HCT116 (cell line): ENCODE measurements around the gene GIMAP8. TPM values are rescaled to one million over a fixed set of nuclear protein-coding genes. Genes with fewer than 3 reads are reported as not detected.
"Not testable (repeated sequence)": the region's sequence is repeated elsewhere in the genome, so short reads cannot be mapped to it uniquely, and the experiment has no call there.

Experiments used
- ATAC-seq: fragments of 200-7000 bp; cut with Tn5 transposase; 2 replicates; pipeline ENCODE4 v1.9.1; 2020; ENCODE audit warnings: mild to moderate bottlenecking, moderate library complexity
- BruUV-seq: library from RNA; stranded (reverse); fragments of 400-500 nt; replicated peaks from 2 replicates; lab custom pipeline; 2021; lab: Mats Ljungman, UMichigan
- CTCF ChIA-PET: fragments of 300-600 bp; sonication (Branson Sonifier 250); formaldehyde crosslinking; loops from one replicate; lab custom pipeline; 2021; ENCODE audit warnings: antibody characterized with exemption; lab: Charles Lee
- POLR2A ChIA-PET: fragments of 300-600, 350-600 bp; sonication (Branson Sonifier 250); formaldehyde crosslinking; loops from one replicate; lab custom pipeline; 2021; ENCODE audit warnings: antibody characterized with exemption; lab: Charles Lee
- RAD21 ChIA-PET, 2 experiments: fragments of 300-600 bp; sonication (Branson Sonifier 250); formaldehyde crosslinking; loops; one replicate each; lab custom pipeline; 2023; ENCODE audit warnings: low total read pairs in 2 of 2; ENCODE audit not compliant: uncharacterized antibody in 2 of 2, unreplicated experiment in 2 of 2, low non-redundant PET in 1 of 2; lab: Charles Lee
- DNase-seq: peaks from one replicate; pipeline ENCODE4 v3.0.0-alpha.2; 2010; ENCODE audit warnings: low read depth, low spot score
- H2AFZ ChIP-seq: fragments of 200-600 bp; shearing (Covaris generic), sonication (generic); 2 replicates; pipeline ENCODE4 v1.6.1; 2017; ENCODE audit warnings: low read depth, mixed run types, mixed read lengths, antibody characterized with exemption, low read length; ENCODE audit not compliant: poor library complexity, severe bottlenecking
- H3K27ac ChIP-seq: 2 replicates; pipeline ENCODE4 v1.5.1; 2012; ENCODE audit warnings: low read depth, low read length
- H3K27me3 ChIP-seq: fragments of 200-600 bp; sonication (generic); 2 replicates; pipeline ENCODE4 v1.6.1; 2016; ENCODE audit warnings: mixed run types, low read length, mixed read lengths; ENCODE audit not compliant: insufficient read depth
- H3K36me3 ChIP-seq, 2 experiments: fragments of 200-500 bp in 1 of 2; fragments of 200-600 bp in 1 of 2; sonication (Bioruptor generic) in 1 of 2; sonication (generic) in 1 of 2; 2 replicates each; pipeline versions ENCODE4 v1.5.1 to v1.6.1; 2014 to 2016; ENCODE audit warnings: low read length in 2 of 2, inconsistent platforms in 1 of 2, mixed read lengths in 1 of 2, mixed run types in 1 of 2; ENCODE audit not compliant: insufficient read depth in 2 of 2, control insufficient read depth in 1 of 2
- H3K4me1 ChIP-seq, 2 experiments: fragments of 200-600 bp in 1 of 2; sonication (generic) in 1 of 2; 2 replicates each; pipeline versions ENCODE4 v1.5.1 to v1.6.1; 2012 to 2017; ENCODE audit warnings: low read length in 2 of 2, inconsistent platforms in 1 of 2, mild to moderate bottlenecking in 1 of 2, mixed read lengths in 1 of 2, mixed run types in 1 of 2, moderate library complexity in 1 of 2; ENCODE audit not compliant: insufficient read depth in 2 of 2, control insufficient read depth in 1 of 2
- H3K4me2 ChIP-seq: fragments of 200-600 bp; sonication (generic); 2 replicates; pipeline ENCODE4 v1.6.1; 2017; ENCODE audit warnings: mixed run types, low read length, mixed read lengths
- H3K4me3 ChIP-seq, 2 experiments: fragments of 200-600 bp in 1 of 2; sonication (generic) in 1 of 2; replicated peaks in 1 of 2; 2 replicates each; pipeline ENCODE4 v1.5.1; 2011 to 2016; ENCODE audit warnings: low read length in 2 of 2, control low read depth in 1 of 2, low read depth in 1 of 2, mild to moderate bottlenecking in 1 of 2, mixed read lengths in 1 of 2, mixed run types in 1 of 2
- H3K79me2 ChIP-seq: fragments of 200-600 bp; sonication (generic); 2 replicates; pipeline ENCODE4 v1.6.1; 2017; ENCODE audit warnings: mild to moderate bottlenecking, mixed run types, low read length, moderate library complexity, mixed read lengths; ENCODE audit not compliant: insufficient read depth
- H3K9ac ChIP-seq: fragments of 200-600 bp; sonication (generic); 2 replicates; pipeline ENCODE4 v1.6.1; 2016; ENCODE audit warnings: low read length, mixed read lengths
- H3K9me2 ChIP-seq: fragments of 200-600 bp; sonication (generic), shearing (Covaris generic); 2 replicates; pipeline ENCODE4 v1.6.1; 2017; ENCODE audit warnings: mixed run types, mild to moderate bottlenecking, moderate library complexity; ENCODE audit not compliant: insufficient read depth
- H3K9me3 ChIP-seq, 2 experiments: fragments of 200-500 bp in 1 of 2; fragments of 200-600 bp in 1 of 2; sonication (Bioruptor generic) in 1 of 2; sonication (generic) in 1 of 2; 2 replicates each; pipeline ENCODE4 v1.6.1; 2014 to 2017; ENCODE audit warnings: low read length in 2 of 2, mixed read lengths in 2 of 2, inconsistent platforms in 1 of 2, low read depth in 1 of 2, mild to moderate bottlenecking in 1 of 2, mixed run types in 1 of 2, moderate library complexity in 1 of 2; ENCODE audit not compliant: control insufficient read depth in 1 of 2, insufficient read depth in 1 of 2
- H4K20me1 ChIP-seq: fragments of 200-600 bp; sonication (generic), shearing (Covaris generic); 2 replicates; pipeline ENCODE4 v1.6.1; 2017; ENCODE audit warnings: mixed run types, mild to moderate bottlenecking, moderate library complexity; ENCODE audit not compliant: insufficient read depth
- CEBPB ChIP-seq: IDR thresholded peaks from 2 replicates; pipeline ENCODE4 v1.6.1; 2012; ENCODE audit warnings: low read depth
- CTCF ChIP-seq, 3 experiments: fragments of 200-600 bp in 1 of 3; sonication (generic) in 1 of 3; IDR thresholded peaks in 2 of 3; conservative IDR thresholded peaks in 1 of 3; 2 replicates each; pipeline ENCODE4 v1.5.1; 2012 to 2017; ENCODE audit warnings: low read depth in 2 of 3, low read length in 2 of 3, antibody characterized with exemption in 1 of 3, borderline replicate concordance in 1 of 3, control low read depth in 1 of 3, mild to moderate bottlenecking in 1 of 3, mixed read lengths in 1 of 3, mixed run types in 1 of 3, moderate library complexity in 1 of 3; ENCODE audit not compliant: insufficient read depth in 1 of 3
- FOSL1 ChIP-seq: IDR thresholded peaks from 2 replicates; pipeline ENCODE4 v1.6.1; 2012; ENCODE audit warnings: low read depth
- MAX ChIP-seq: IDR thresholded peaks from 2 replicates; pipeline ENCODE4 v1.6.1; 2012
- POLR2A ChIP-seq: IDR thresholded peaks from 2 replicates; pipeline ENCODE4 v1.7.0; 2011; ENCODE audit warnings: borderline replicate concordance; ENCODE audit not compliant: insufficient read depth, insufficient read length; ENCODE audit errors: extremely low read depth
- POLR2AphosphoS5 ChIP-seq: IDR thresholded peaks from 2 replicates; pipeline ENCODE4 v1.6.1; 2011; ENCODE audit warnings: mild to moderate bottlenecking, low read depth, low read length, moderate library complexity
- SRF ChIP-seq: IDR thresholded peaks from 2 replicates; pipeline ENCODE4 v1.6.1; 2012; ENCODE audit warnings: low read depth
- TCF7L2 ChIP-seq: IDR thresholded peaks from 2 replicates; pipeline ENCODE4 v1.7.0; 2011; ENCODE audit warnings: borderline replicate concordance, inconsistent platforms; ENCODE audit not compliant: insufficient read depth, insufficient read length; ENCODE audit errors: extremely low read depth
- YY1 ChIP-seq: IDR thresholded peaks from 2 replicates; pipeline ENCODE4 v1.6.1; 2011; ENCODE audit warnings: low read length, low read depth, moderate library complexity, mild to moderate bottlenecking; ENCODE audit not compliant: insufficient replicate concordance; ENCODE audit errors: extremely low read depth
- intact Hi-C: fragments of 100-400 bp; cut with micrococcal nuclease; formaldehyde crosslinking; loops from 2 replicates; pipeline ENCODE4 v1.10.0; 2022
- total RNA-seq: library from RNA; stranded (reverse); gene quantifications from one replicate; pipeline ENCODE4 v1.2.1, GENCODE V29; 2021; ENCODE audit not compliant: unreplicated experiment
- TF ChIP-seq, protein P1 (sequence below): IDR thresholded peaks from 2 replicates; pipeline ENCODE4 v1.6.1; 2011; ENCODE audit warnings: mild to moderate bottlenecking, low read length, moderate library complexity; ENCODE audit not compliant: insufficient replicate concordance; ENCODE audit errors: extremely low read depth

The GIMAP8 gene
- total RNA-seq, 1 experiment from 2014 or later = 0.15 TPM

- no peaks in the 10 kb centered on the region for H3K79me2 ChIP-seq
- no peak for DNase-seq
- intact Hi-C loops = no loop called here
- H3K27me3 ChIP-seq = peaks cover 9% of the 10 kb centered on the region
- TF ChIP-seq TCF7L2 = no peak
- no peak overlapping the region for H3K9ac ChIP-seq
- no peaks in the 10 kb centered on the region for H4K20me1 ChIP-seq
- H3K9me3 ChIP-seq = no peaks in the 10 kb centered on the region
- BruUV-seq = no TSS peak
- H3K4me1 ChIP-seq = no peaks in the 10 kb centered on the region
- H3K36me3 ChIP-seq = no peaks in the 10 kb centered on the region
- POLR2A ChIA-PET = no interaction called here
- H3K4me3 ChIP-seq = no peak overlapping the region
- CTCF ChIA-PET = no interaction called here
- no peaks in the 10 kb centered on the region for H3K9me2 ChIP-seq
- ATAC-seq = no peak
- no peak overlapping the region for H3K4me2 ChIP-seq
- H3K27ac ChIP-seq = no peak overlapping the region
- no peak overlapping the region for H2AFZ ChIP-seq
- RAD21 ChIA-PET = no interaction called here
These were observed 39.4 kb downstream of the GIMAP8 start for GRCh38 chr7:150489782-150490181.

GRCh38 chr7:150493442-150493841, 43.0 kb downstream of the GIMAP8 start:
- BruUV-seq, ATAC-seq, CTCF ChIA-PET, H3K27ac ChIP-seq, H3K79me2 ChIP-seq, H3K9me3 ChIP-seq, H4K20me1 ChIP-seq, intact Hi-C loops, H3K36me3 ChIP-seq, H3K9ac ChIP-seq, H3K4me1 ChIP-seq, H3K4me2 ChIP-seq, DNase-seq, H3K27me3 ChIP-seq, H3K9me2 ChIP-seq, H2AFZ ChIP-seq, H3K4me3 ChIP-seq, RAD21 ChIA-PET, POLR2A ChIA-PET: not testable (repeated sequence)

DNA sequence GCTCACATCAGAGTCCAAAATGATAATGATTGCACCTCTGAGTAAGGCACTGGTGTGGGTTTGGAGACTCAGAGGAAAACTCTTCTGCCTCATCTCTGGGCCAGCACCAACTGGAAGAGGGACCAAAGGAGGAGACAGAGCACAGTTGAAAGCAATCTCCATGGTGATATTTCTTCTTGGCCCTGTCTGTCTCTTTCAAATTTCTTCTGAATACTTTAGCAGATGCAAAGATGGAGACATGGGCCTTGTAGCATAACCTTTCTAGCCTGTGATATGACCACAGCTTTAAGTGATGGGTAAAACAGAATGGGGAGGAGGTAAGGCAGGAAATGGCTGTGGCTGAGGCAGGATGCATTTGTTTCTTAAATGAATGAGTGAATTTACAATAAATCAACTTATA, 52.1 kb downstream of the GIMAP8 start:
- ATAC-seq (no peak), DNase-seq (no peak)
- Histone ChIP-seq H3K4me1 (no peaks in the 10 kb centered on the region), H3K4me3 (no peak overlapping the region), H3K36me3 (no peaks in the 10 kb centered on the region), H3K9me3 (no peaks in the 10 kb centered on the region), H3K9me2 (no peaks in the 10 kb centered on the region), H4K20me1 (no peaks in the 10 kb centered on the region), H3K27me3 (no peaks in the 10 kb centered on the region), H3K4me2 (no peak overlapping the region), H3K27ac (no peak overlapping the region), H2AFZ (no peak overlapping the region), H3K9ac (no peak overlapping the region), H3K79me2 (no peaks in the 10 kb centered on the region)
- BruUV-seq = no TSS peak
- RAD21 ChIA-PET = no interaction called here
- POLR2A ChIA-PET = no interaction called here
- CTCF ChIA-PET = no interaction called here
- intact Hi-C loops = no loop called here
- TF ChIP-seq POLR2A (no peak), FOSL1 (no peak), CTCF (IDR thresholded peaks at IDR 0.05 in 2 of 3, conservative IDR thresholded peaks at IDR 0.05 in 1 of 3; ENCODE audit: borderline replicate concordance in 1 of 3, insufficient read depth in 1 of 3, low read depth in 2 of 3, low read length in 2 of 3) (no peak), SRF (no peak), CEBPB (no peak), POLR2AphosphoS5 (no peak), MAX (no peak), YY1 (no peak)
- TF ChIP-seq, protein P1, sequence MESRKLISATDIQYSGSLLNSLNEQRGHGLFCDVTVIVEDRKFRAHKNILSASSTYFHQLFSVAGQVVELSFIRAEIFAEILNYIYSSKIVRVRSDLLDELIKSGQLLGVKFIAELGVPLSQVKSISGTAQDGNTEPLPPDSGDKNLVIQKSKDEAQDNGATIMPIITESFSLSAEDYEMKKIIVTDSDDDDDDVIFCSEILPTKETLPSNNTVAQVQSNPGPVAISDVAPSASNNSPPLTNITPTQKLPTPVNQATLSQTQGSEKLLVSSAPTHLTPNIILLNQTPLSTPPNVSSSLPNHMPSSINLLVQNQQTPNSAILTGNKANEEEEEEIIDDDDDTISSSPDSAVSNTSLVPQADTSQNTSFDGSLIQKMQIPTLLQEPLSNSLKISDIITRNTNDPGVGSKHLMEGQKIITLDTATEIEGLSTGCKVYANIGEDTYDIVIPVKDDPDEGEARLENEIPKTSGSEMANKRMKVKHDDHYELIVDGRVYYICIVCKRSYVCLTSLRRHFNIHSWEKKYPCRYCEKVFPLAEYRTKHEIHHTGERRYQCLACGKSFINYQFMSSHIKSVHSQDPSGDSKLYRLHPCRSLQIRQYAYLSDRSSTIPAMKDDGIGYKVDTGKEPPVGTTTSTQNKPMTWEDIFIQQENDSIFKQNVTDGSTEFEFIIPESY = no peak
